HG02763 (cell line): ENCODE measurements around the gene TRIM7.

Experiments used
- ATAC-seq: cut with Tn5 transposase; IDR thresholded peaks from one replicate; pipeline ENCODE4 v1.9.1; 2021; ENCODE audit warnings: mild to moderate bottlenecking, moderate library complexity; ENCODE audit not compliant: unreplicated experiment

TRIM7 gene

DNA sequence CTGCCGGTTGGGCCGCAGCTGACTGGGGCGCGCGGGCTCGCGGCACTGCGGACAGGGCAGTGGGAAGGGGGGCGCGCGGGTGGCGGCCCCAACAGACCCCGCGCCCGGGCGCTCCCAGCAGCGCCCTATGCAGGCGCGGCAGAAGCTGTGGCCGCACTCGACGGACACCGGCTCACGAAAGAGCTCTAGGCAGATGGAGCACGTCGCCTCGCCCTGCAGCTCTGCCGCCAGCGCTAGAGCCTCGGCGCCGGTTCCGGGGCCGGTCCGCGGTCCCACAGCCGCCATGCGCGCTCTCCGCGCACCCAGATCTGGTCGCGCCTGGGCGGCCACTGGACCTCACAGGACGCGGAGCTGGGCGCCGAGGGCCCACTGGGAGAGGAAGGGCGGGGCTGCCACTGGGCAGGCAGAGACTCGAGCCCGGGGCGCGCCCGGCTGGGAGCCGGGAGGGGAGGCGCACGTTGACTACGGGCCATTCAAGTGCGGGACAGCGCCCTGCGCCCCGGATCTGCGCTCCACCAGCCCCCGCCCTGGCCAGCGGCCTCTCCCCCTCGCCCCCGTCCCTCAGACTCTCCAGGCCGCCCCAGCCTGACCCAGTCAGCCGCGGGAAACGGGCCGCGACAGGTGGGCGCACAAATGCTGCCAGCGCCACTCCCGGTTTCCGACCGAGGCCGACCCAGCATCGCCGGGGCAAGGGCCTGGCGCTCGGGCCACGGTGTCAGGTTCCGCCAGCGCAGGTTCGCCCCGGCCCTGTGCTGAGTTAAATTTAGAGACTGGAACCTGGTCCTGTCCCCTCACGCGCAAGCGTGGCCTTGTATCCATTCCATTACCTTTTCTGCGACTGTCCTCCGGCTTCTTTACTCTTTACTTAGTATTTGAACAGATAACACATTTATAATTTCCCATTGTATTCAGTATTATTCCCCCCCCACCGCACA is at the start of gene TRIM7:
Gene TRIM7, minus strand, starts transcription at position 371 of the 935 bp plus-strand sequence. Its CDS starts 86 bp downstream, at position 285.
- ATAC-seq: no peak

DNA sequence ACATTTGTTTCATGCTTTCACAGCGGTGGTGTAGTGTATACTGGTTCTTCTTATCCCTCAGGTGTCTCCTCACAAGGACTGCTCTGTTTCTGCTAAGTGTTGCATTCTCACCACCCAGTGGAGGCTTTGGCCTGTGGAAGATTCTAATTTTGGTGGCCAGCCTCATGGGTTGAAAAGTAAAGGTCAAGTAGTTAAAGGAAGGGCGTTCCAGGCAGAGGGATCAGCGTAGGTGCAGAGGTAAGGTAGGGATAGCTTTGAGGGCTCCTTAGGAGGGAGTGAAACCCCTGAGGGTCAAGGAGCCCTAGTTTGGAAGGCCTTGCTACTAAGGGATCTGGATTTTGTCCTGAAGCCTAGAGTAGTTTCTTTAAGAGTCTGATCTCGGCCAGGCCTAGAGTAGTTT is 43.3 kb upstream of the TRIM7 start:
- ATAC-seq: no peak

DNA sequence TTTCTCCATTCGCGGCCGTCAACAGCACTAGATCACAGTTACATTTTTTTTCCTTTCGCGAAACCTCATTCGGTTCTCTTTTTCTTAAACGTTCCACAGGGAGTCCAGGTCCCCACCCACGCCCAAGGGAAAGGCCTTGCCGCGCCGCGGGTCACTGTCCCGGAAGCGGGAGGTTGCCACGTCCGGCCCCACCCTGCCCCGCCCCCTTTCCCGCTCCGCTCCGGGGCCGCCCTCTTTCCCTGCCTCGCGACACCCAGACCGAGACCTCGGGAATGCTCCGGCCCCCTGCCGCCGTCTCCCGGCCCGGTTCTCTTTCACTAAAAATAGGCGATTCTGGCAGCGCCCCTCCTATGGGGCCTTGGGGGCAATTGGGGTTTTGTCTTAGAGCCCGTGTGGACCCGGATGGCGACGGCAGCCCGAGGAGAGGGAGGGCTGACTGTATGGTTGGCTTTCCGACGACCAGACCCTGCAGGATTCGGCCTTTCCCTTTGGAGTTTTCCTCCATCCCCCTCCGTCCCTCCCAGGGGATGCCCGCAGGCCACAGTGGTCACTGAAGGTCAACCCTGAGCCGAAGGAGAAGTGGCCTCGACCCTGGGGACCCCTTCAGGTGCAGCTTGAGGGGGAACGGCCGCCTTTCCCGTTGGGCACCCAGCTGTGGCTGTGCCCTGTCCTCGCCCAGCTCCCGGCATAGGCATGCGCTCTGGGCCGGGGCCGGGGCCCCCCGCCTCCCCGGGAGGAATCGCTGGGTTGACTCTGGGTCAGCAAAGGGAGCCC is 41.5 kb upstream of the TRIM7 start:
- ATAC-seq: peak; percentile 48

DNA sequence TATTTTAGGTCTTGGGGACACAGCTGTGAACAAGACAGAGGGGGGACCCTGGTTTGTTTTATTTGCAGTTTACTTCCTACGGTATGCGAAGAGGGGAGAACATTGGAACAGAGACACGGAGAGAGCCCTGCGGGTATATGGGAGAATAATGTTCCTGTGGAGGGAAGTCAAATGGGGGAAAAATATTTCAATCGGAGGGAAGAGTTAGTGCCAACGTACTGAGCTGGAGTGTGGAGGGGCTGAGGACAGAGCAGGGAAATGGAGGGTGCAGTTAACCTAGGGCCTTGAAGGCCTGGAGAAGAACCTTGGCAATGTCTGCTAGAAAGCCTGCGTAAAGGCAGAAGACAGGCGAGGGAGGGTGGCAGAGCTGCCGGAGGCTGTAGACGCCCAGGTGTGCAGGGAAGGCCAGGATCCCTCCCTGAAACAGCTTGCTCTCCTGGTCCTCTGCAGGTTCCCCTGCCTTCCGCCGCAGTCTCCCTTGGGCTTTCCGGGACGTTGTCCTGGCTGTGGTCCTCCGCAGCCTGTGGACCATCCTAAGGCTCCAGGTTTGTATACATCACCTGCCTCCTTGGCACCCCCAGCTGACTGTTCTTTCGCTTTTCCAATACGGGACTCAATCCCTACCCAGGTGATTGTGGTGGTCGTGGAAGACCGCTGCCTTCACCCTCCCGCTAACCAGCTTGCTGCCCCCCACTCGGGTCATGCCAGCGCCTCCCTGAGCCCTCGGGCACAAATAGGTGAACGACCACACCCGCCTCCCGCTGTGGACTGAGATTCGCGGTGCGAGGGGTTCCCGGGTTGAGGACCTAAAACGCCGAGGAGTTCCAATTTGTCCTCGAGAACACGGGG is 40.7 kb upstream of the TRIM7 start:
- ATAC-seq: no peak

DNA sequence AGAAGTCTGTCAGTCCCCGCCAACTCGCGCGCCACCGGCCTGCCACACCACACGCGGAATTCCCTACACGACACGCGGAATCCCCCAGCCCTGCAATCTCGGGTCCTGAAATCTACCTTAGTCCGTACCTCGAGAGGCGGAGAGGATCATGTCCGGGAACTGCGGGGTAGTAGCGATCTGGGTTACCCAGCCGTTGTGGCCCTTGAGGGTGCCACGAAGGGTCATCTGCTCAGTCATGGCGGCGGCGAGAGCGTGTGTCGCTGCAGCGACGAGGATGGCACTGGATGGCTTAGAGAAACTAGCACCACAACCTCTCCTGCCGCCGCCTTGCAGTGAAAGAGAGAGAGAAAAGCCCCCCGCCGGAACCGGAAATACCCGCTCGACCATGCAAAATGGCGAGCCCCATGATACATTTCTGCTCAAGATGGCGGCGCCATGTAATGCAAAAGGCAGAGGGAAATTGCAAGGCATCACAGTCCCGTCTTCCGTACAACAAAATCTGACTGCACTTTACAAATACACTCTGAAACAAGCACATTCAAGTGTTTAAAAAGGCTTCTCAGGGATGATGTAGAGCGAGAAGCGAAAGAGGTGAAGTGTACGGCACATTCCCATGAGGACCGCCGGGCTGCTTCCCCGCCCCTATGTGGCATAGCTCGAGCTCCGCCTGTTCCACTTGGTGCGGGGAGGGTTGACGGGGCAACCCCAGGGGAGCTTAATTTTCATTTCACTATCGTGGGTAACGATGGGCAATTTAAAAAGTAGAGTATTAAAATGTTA is 38.8 kb upstream of the TRIM7 start, which contains the start of gene RACK1:
Gene RACK1, minus strand, starts transcription at position 343 of the 780 bp plus-strand sequence. Its CDS starts 106 bp downstream, at position 237.
- peak; percentile 58 for ATAC-seq

DNA sequence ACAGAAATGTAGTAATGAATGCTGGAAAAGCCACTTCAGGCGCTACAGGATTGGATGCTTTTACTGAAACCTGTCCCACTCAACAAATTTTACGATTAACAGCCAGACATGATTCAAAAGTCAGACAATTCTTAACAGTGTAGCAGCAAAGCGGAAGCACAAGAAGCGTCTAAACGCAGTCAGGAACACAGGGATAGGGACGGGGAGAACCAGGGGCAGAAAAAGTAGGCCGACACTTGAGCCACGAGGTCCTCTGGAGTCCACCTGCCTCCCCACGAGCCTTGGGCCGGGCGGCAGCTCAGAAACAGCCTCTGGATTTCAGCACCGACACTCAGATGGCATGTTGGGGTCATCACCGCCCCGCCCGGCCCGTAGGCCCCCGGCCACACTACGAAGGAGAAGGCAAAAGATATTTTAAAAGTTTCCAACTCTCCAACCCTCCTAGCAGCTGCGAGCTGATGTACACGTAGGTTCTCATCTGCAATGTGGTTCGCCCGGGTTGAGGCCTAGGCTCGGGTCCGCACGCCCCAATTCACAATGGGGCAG is 38.1 kb upstream of the TRIM7 start:
- ATAC-seq: peak; percentile 2

DNA sequence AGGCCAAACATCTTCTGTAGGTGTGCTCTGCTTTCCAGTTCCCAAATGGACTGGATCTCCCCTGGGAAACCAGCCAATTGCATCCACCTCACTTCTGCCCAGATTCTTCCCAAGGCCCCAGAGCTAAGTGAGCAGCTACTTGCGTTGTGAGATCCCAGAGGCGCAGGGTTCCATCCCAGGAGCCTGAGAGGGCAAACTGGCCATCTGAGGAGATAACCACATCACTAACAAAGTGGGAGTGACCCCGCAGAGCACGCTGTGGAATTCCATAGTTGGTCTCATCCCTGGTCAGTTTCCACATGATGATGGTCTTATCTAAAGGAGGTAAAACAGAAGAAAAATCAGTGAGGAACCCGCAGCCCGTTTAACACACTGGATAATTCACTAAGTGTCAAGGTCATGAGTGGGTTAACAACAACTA is 37.0 kb upstream of the TRIM7 start:
- no peak for ATAC-seq

DNA sequence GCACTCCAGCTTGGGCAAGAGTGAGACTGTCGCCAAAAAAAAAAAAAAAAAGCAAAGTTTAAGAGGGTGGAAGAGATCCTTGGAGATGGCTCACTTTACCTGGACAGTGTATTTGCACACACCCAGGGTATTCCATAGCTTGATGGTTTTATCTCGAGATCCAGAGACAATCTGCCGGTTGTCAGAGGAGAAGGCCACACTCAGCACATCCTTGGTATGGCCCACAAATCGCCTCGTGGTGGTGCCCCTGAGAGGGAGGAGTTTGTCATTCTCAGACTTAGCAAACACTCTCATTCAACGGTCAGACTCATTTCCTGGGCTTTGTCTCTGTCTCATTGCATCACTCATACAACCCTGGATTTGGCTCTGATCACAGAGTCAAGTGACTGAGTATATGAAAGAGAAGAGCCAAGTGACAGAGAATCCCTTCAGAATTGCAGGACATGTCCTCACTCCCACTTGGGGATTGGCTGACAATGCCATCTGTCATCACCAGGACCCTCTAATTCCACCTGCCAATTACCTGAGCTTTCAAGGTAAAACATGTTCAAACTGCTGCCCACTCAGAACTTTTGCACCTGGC is 36.5 kb upstream of the TRIM7 start:
- no peak for ATAC-seq

DNA sequence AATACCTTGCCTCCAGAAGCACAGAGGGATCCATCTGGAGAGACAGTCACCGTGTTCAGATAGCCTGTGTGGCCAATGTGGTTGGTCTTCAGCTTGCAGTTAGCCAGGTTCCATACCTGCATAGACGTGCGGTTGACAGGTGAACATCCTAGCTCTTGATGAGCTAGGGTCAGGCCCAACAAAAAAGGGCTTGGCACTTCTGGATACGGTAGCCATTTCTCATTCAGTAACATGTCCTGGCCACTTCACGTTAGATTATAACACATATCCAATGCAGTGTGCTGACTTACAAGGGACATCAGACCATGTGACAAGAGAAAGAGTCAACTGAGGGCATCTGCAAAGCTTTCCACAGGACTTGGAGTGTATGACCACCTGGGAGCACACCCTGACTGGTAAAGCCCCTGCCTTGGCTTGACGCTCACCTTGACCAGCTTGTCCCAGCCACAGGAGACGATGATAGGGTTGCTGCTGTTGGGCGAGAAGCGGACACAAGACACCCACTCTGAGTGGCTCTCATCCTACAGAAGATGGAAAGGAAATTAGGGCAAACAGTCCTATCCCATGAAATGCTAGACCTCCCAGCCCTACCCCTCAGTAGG is 34.2 kb upstream of the TRIM7 start:
- ATAC-seq: no peak

DNA sequence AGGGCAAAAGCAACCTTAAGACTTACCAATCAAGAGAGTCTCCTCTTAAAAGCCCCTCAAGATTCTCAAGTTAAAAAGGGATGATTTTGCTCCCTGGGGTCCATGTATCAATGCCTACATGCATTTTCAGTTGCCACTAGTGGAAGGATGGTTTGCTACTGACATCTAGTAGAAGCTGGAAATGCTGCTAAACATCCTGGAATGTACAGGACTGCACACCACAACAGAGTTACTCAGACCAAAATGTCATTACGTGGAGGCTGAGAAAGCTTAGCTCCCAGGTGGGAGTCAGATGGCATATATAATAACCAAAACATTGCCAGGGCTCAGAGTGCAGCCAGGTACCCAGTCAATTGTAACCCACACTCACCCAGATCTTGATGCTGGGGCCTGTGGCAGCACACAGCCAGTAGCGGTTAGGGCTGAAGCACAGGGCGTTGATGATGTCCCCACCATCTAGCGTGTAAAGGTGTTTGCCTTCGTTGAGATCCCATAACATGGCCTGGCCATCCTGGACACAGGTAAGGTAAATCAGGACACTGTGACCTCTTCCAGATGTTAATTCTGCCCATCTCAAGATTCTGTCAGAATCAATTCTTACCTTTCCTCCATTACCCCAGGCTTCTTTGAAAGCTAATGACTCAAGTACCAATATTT is 32.9 kb upstream of the TRIM7 start:
- ATAC-seq: no peak

DNA sequence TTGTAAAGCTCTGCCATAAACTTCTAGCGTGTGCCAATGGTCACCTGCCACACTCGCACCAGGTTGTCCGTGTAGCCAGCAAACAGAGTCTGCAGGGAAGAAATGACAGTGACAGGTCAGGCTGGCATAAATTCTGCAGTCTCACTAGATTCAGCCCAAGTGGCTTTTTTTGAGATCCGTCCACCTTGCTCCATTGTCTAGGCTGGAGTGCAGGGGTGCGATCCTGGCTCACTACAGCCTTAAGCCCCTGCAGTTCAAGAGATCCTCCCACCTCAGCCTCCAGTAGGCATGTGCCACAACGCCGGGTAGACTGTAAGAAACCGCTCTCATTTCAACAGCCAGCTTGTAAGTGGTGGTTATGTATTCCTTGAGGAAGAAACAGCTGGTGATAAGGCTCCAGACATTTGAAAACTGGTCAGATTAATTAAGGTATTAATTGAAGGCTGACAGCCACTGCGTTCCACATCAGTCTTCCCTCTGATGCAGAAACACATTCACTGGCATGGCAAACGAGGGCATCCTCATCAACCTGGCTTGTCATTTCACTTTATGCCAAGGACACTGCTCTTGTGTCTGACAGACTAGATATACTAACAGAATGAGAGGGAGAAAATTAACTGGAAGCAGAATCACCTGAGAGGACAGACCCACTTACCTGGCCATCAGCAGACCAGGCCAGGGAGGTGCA is 32.1 kb upstream of the TRIM7 start:
- ATAC-seq: no peak

DNA sequence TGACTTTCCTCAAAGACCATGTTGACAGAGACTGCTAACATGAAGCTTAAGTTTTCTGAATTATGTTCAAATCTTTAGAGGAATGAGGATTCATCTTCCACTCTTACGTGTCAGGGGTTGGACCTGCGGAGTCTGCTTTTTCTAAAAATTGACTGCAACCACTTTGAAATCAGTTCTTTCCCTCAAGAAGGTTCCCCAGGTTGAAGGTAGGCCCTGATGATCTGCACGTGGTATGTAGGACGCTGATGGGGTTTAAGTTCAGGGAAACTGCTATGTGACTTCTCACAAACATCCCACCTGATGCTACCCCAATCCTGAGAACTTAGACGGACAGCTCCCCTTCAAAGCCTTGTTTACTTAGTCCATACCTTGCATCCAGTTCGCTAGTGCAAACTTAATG is 31.5 kb upstream of the TRIM7 start:
- no peak for ATAC-seq

DNA sequence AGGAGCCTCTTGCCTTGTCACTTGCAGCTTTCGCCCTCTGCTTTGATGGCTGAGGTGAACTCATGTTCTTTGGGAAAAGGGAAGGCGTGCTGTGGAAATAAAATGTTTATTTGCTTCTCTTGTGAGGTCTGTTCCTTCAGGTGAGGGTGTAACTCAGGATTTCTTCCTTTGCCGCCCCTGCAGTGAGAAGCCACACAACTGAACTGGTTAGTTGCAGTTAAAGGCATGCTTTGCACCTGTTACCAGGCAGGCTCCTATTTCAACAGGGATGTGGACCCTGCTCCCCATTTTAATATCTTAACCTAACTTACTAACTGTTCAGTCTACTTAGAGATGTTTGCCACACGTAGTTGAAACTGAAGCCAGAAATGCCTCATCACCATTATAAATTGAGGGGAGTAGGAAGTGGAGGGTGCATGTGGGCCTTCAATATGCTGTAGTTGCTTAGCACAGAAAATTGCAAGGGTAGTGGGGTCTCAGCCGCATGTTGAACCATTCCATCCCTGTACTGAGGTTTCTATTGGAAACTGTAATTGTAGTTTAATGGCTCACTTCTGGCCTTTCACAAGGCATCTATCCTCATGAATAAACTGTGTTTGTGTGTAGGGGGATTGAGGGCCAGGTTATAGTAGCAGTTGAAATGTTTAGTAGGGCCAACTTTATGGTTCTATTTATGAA is 30.8 kb upstream of the TRIM7 start:
- ATAC-seq: no peak

DNA sequence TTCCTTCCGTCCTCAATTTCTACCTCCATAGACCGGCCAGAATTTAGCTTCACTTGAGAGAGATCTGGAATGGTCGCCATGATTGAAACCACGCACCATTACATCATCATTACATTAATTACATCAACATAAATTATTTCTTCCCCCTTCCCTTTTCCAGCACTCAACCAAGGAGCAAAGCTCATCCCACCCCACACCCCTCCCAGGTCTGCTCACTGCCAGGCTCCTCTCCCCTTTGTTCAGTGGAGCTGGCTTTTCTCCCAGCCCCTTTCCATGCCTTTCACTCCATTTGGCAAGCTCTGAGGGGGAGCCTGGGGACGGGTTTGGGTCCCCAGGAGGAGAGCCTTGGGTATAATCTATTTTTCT is 30.3 kb upstream of the TRIM7 start:
- ATAC-seq: no peak

DNA sequence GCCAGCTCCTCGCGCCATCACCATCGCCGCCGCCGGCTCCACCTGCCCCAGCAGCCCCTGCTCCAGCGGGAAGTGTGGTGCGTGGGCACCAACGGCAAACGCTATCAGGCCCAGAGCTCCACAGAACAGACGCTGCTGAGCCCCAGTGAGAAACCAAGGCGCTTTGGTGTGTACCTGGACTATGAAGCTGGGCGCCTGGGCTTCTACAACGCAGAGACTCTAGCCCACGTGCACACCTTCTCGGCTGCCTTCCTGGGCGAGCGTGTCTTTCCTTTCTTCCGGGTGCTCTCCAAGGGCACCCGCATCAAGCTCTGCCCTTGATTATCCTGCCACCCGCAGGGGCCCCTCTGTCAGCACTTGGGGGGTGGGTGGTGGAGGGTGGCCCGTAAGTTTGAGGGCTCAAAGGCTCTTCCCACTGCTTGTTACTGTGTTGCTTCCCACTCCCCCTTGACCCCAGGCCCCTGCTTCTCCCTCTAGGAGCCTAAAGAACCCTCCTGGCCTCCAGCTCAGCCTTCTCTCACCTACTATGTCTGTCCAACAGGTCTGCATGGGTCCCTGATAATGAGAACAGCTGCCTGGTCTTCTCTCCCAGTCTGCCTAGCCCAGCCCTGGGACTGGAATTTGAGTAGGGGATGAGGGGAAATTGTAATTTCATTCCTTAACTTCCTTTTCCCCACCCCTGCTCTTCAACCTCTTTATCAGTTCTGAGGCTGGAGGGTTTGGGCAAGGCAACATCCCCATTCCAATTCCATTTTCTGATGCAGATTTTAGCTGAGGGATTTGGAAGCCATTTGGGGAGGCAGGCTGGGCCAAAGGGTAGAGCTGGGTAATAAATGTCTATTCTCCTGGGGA is 29.7 kb upstream of the TRIM7 start:
- ATAC-seq: no peak

DNA sequence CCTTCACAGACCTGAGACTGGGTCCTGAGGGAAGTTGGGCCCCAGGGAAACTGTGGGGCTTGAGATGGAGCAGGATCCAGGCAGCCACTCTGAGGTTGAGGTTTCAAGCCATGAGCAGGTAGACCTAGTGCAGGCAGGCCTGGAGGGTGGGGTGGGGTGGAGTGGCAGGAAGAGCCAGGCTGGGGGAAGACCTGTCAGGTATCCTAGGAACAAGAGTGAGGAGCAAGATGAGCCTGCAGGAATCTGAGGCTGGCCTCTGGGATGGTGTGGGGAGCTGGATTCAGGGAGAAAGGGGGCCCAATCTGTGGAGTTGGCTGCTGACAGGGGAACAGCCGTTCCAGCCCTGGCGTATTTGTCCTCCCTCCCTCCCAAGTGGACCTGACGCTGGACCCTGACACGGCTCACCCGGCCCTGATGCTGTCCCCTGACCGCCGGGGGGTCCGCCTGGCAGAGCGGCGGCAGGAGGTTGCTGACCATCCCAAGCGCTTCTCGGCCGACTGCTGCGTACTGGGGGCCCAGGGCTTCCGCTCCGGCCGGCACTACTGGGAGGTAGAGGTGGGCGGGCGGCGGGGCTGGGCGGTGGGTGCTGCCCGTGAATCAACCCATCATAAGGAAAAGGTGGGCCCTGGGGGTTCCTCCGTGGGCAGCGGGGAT is 28.9 kb upstream of the TRIM7 start:
- no peak for ATAC-seq
